ENCODE results near the gene PRDM16. TPM values are rescaled to one million over a fixed set of nuclear protein-coding genes. Genes with fewer than 3 reads are reported as not detected.

Gene PRDM16
- total RNA-seq, 1 experiment from 2014 or later, result 6.1 TPM

DNA sequence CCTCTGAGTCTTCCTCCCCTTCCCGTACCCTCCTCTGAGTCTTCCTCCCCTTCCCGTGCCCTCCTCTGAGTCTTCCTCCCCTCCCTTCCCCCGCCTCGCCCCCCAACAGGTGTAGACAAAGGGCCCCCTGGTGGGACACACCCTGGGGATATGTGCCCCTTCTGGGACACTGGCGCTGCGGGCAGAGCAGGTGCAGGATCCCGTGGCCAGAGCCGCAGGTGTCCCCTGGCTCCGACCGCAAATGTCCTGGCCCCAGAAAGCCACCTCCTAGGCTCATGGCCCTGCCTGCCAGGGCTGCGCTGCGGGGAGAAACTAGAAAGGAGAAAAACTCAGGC, 334.0 kb downstream of the PRDM16 start:
- no peaks in the 10 kb centered on the region for H3K9me3 ChIP-seq (ENCODE audit: control insufficient read depth in 1 of 2, insufficient read depth in 1 of 2, low read depth in 1 of 2, low read length in 2 of 2)
- H3K4me3 ChIP-seq (replicated peaks in 1 of 2; ENCODE audit: low read depth in 1 of 2, low read length in 2 of 2), result no peak overlapping the region
- no peaks in the 10 kb centered on the region for H3K79me2 ChIP-seq (ENCODE audit: insufficient read depth, low read length)
- POLR2A ChIA-PET, result no interaction called here
- intact Hi-C loops (cut with micrococcal nuclease), result no loop called here
- H3K27me3 ChIP-seq (ENCODE audit: insufficient read depth, low read length), result no peaks in the 10 kb centered on the region
- no peak for ATAC-seq
- CTCF ChIA-PET, result no interaction called here
- no peak overlapping the region for H3K27ac ChIP-seq (ENCODE audit: low read depth, low read length)
- no TSS peak for BruUV-seq (replicated peaks)
- H3K9ac ChIP-seq (ENCODE audit: low read length), result no peak overlapping the region
- no peaks in the 10 kb centered on the region for H3K9me2 ChIP-seq (ENCODE audit: insufficient read depth)
- H4K20me1 ChIP-seq (ENCODE audit: insufficient read depth), result no peaks in the 10 kb centered on the region
- no peaks in the 10 kb centered on the region for H3K36me3 ChIP-seq (ENCODE audit: control insufficient read depth in 1 of 2, insufficient read depth in 2 of 2, low read length in 2 of 2)
- no peak for DNase-seq (ENCODE audit: low read depth, low spot score)
- no peak overlapping the region for H3K4me2 ChIP-seq (ENCODE audit: low read length)
- TF ChIP-seq TCF7L2 (IDR thresholded peaks at IDR 0.05; ENCODE audit: borderline replicate concordance, extremely low read depth, insufficient read depth, insufficient read length), result no peak
- no peak for TF ChIP-seq ELF1 (IDR thresholded peaks at IDR 0.05; ENCODE audit: borderline replicate concordance, low read depth)
- no peak for TF ChIP-seq EGR1 (IDR thresholded peaks at IDR 0.05; ENCODE audit: low read depth)
- TF ChIP-seq, protein P1, sequence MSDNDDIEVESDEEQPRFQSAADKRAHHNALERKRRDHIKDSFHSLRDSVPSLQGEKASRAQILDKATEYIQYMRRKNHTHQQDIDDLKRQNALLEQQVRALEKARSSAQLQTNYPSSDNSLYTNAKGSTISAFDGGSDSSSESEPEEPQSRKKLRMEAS (IDR thresholded peaks at IDR 0.05), result no peak
- no peak for TF ChIP-seq ZNF274 (IDR thresholded peaks at IDR 0.05; ENCODE audit: low read depth, low read length)
- no peak for TF ChIP-seq JUND (IDR thresholded peaks at IDR 0.05)
- no peak for TF ChIP-seq EZH2phosphoT487 (IDR thresholded peaks at IDR 0.05; ENCODE audit: borderline replicate concordance)
- no peak for TF ChIP-seq YY1 (IDR thresholded peaks at IDR 0.05; ENCODE audit: extremely low read depth, insufficient replicate concordance, low read depth, low read length)
- no peak for TF ChIP-seq SP1 (IDR thresholded peaks at IDR 0.05; ENCODE audit: low read depth)
- TF ChIP-seq CBX3 (IDR thresholded peaks at IDR 0.05; ENCODE audit: low read depth), result no peak
- no peak for TF ChIP-seq SRF (IDR thresholded peaks at IDR 0.05; ENCODE audit: low read depth)
- TF ChIP-seq POLR2AphosphoS5 (IDR thresholded peaks at IDR 0.05; ENCODE audit: low read depth, low read length), result no peak
- no peak for TF ChIP-seq ZFX (IDR thresholded peaks at IDR 0.05)
- TF ChIP-seq, protein P2, sequence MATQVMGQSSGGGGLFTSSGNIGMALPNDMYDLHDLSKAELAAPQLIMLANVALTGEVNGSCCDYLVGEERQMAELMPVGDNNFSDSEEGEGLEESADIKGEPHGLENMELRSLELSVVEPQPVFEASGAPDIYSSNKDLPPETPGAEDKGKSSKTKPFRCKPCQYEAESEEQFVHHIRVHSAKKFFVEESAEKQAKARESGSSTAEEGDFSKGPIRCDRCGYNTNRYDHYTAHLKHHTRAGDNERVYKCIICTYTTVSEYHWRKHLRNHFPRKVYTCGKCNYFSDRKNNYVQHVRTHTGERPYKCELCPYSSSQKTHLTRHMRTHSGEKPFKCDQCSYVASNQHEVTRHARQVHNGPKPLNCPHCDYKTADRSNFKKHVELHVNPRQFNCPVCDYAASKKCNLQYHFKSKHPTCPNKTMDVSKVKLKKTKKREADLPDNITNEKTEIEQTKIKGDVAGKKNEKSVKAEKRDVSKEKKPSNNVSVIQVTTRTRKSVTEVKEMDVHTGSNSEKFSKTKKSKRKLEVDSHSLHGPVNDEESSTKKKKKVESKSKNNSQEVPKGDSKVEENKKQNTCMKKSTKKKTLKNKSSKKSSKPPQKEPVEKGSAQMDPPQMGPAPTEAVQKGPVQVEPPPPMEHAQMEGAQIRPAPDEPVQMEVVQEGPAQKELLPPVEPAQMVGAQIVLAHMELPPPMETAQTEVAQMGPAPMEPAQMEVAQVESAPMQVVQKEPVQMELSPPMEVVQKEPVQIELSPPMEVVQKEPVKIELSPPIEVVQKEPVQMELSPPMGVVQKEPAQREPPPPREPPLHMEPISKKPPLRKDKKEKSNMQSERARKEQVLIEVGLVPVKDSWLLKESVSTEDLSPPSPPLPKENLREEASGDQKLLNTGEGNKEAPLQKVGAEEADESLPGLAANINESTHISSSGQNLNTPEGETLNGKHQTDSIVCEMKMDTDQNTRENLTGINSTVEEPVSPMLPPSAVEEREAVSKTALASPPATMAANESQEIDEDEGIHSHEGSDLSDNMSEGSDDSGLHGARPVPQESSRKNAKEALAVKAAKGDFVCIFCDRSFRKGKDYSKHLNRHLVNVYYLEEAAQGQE (IDR thresholded peaks at IDR 0.05; ENCODE audit: low read depth), result no peak
- TF ChIP-seq, protein P3, sequence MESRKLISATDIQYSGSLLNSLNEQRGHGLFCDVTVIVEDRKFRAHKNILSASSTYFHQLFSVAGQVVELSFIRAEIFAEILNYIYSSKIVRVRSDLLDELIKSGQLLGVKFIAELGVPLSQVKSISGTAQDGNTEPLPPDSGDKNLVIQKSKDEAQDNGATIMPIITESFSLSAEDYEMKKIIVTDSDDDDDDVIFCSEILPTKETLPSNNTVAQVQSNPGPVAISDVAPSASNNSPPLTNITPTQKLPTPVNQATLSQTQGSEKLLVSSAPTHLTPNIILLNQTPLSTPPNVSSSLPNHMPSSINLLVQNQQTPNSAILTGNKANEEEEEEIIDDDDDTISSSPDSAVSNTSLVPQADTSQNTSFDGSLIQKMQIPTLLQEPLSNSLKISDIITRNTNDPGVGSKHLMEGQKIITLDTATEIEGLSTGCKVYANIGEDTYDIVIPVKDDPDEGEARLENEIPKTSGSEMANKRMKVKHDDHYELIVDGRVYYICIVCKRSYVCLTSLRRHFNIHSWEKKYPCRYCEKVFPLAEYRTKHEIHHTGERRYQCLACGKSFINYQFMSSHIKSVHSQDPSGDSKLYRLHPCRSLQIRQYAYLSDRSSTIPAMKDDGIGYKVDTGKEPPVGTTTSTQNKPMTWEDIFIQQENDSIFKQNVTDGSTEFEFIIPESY (IDR thresholded peaks at IDR 0.05; ENCODE audit: extremely low read depth, insufficient replicate concordance, low read length), result no peak
- TF ChIP-seq CEBPB (IDR thresholded peaks at IDR 0.05; ENCODE audit: low read depth), result no peak
- TF ChIP-seq, protein P4, sequence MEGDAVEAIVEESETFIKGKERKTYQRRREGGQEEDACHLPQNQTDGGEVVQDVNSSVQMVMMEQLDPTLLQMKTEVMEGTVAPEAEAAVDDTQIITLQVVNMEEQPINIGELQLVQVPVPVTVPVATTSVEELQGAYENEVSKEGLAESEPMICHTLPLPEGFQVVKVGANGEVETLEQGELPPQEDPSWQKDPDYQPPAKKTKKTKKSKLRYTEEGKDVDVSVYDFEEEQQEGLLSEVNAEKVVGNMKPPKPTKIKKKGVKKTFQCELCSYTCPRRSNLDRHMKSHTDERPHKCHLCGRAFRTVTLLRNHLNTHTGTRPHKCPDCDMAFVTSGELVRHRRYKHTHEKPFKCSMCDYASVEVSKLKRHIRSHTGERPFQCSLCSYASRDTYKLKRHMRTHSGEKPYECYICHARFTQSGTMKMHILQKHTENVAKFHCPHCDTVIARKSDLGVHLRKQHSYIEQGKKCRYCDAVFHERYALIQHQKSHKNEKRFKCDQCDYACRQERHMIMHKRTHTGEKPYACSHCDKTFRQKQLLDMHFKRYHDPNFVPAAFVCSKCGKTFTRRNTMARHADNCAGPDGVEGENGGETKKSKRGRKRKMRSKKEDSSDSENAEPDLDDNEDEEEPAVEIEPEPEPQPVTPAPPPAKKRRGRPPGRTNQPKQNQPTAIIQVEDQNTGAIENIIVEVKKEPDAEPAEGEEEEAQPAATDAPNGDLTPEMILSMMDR (IDR thresholded peaks at IDR 0.05 in 2 of 3, conservative IDR thresholded peaks at IDR 0.05 in 1 of 3; ENCODE audit: borderline replicate concordance in 1 of 3, insufficient read depth in 1 of 3, low read depth in 2 of 3, low read length in 2 of 3), result no peak
- H2AFZ ChIP-seq (ENCODE audit: low read depth, low read length, poor library complexity, severe bottlenecking), result no peak overlapping the region
- RAD21 ChIA-PET (ENCODE audit: low non-redundant PET in 1 of 2, low total read pairs in 2 of 2, uncharacterized antibody in 2 of 2, unreplicated experiment in 2 of 2), result no interaction called here
- H3K4me1 ChIP-seq (ENCODE audit: control insufficient read depth in 1 of 2, insufficient read depth in 2 of 2, low read length in 2 of 2), result no peaks in the 10 kb centered on the region
